ENCODE data around the gene SCUBE1. TPM values are rescaled to one million over a fixed set of nuclear protein-coding genes. Genes with fewer than 3 reads are reported as not detected.

The SCUBE1 gene
- total and polyA plus RNA-seq, 2 donors (not counting 3 experiments of a cell fraction or from before 2014, with no cell fraction given) = 0.07 TPM; not detected in 1

DNA sequence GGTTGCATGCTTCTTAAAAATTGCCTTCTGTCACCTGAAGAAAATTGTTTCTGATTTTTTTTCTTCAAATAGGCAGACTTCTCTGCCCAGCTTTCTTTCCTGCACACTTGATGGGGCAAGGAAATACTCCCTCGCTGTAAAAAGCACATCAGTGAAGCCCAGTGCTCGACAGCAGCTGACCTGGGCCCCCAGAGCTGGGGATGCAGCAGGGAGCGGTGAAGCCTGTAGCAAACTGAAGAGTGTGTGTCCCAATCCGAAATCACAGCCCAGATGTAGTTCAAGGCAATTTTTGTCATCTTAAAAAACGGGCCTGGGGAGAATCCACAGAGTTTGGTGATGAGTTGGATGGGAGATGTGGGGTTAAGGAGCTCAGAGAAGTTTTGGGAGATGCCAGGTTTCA, 41.7 kb upstream of the SCUBE1 start:
- BruUV-seq (replicated peaks) = no TSS peak
- H3K4me2 ChIP-seq (ENCODE audit: insufficient read depth, low read length) = no peak overlapping the region
- dilution Hi-C loops (cut with MboI; ENCODE audit: extremely low pct_ligation_motif_present, low sequenced_read_pairs) = no loop called here
- H3K36me3 ChIP-seq (ENCODE audit: control insufficient read depth in 2 of 2, extremely low read depth in 1 of 2, insufficient read depth in 2 of 2, low read length in 2 of 2) = no peaks in the 10 kb centered on the region
- no peaks in the 10 kb centered on the region for H3K9me3 ChIP-seq (replicated peaks; ENCODE audit: control insufficient read depth, insufficient read depth, low read length)
- ChIA-PET CTCF (interaction anchor here (0.6 to 7.9 kb wide), 5 partner anchors 22 to 1240 kb away, joined by 3 to 89 read pairs (median 4); no protein-coding TSS in a partner anchor), POLR2A (no interaction called here)
- no peak for FAIRE-seq
- H3K9me1 ChIP-seq (replicated peaks; ENCODE audit: control insufficient read depth, extremely low read depth, insufficient read depth, low read length) = no peaks in the 10 kb centered on the region
- TF ChIP-seq MYC (IDR thresholded peaks at IDR 0.05; ENCODE audit: low read depth, low read length) (no peak), JUN (IDR thresholded peaks at IDR 0.05; ENCODE audit: borderline replicate concordance, insufficient read depth, insufficient read length, low read depth) (no peak), GATA2 (IDR thresholded peaks at IDR 0.05; ENCODE audit: insufficient read depth, insufficient read length, low read depth, low read length) (no peak), FOS (IDR thresholded peaks at IDR 0.05; ENCODE audit: borderline replicate concordance, insufficient read depth, low read length) (no peak), POLR2AphosphoS5 (IDR thresholded peaks at IDR 0.05; ENCODE audit: insufficient read depth, low read depth, low read length) (no peak), EZH2 (IDR thresholded peaks at IDR 0.05; ENCODE audit: borderline replicate concordance, low read depth, low read length, severe bottlenecking) (no peak)
- TF ChIP-seq, protein P1, sequence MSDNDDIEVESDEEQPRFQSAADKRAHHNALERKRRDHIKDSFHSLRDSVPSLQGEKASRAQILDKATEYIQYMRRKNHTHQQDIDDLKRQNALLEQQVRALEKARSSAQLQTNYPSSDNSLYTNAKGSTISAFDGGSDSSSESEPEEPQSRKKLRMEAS (IDR thresholded peaks at IDR 0.05; ENCODE audit: insufficient read depth, insufficient read length) = no peak
- TF ChIP-seq, protein P2, sequence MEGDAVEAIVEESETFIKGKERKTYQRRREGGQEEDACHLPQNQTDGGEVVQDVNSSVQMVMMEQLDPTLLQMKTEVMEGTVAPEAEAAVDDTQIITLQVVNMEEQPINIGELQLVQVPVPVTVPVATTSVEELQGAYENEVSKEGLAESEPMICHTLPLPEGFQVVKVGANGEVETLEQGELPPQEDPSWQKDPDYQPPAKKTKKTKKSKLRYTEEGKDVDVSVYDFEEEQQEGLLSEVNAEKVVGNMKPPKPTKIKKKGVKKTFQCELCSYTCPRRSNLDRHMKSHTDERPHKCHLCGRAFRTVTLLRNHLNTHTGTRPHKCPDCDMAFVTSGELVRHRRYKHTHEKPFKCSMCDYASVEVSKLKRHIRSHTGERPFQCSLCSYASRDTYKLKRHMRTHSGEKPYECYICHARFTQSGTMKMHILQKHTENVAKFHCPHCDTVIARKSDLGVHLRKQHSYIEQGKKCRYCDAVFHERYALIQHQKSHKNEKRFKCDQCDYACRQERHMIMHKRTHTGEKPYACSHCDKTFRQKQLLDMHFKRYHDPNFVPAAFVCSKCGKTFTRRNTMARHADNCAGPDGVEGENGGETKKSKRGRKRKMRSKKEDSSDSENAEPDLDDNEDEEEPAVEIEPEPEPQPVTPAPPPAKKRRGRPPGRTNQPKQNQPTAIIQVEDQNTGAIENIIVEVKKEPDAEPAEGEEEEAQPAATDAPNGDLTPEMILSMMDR (IDR thresholded peaks at IDR 0.05; ENCODE audit: extremely low read depth in 1 of 2, insufficient read depth in 1 of 2, low read depth in 1 of 2, low read length in 2 of 2) = no peak
- DNase-seq (ENCODE audit: low read depth, low spot score) = no peak
- no peak overlapping the region for H3K9ac ChIP-seq (replicated peaks; ENCODE audit: extremely low read depth, insufficient read depth, low read length)
- no peaks in the 10 kb centered on the region for H4K20me1 ChIP-seq (replicated peaks; ENCODE audit: control insufficient read depth, extremely low read depth, insufficient read depth, low read length)
- no peak overlapping the region for H3K4me3 ChIP-seq (replicated peaks in 1 of 3; ENCODE audit: insufficient read depth in 1 of 3, low read depth in 1 of 3, low read length in 3 of 3)
- intact Hi-C loops (cut with micrococcal nuclease) = loop anchor here (1.0 to 5.0 kb wide), 3 partner anchors 38 to 154 kb away; no protein-coding TSS in a partner anchor
- no peak overlapping the region for H2AFZ ChIP-seq (ENCODE audit: low read depth, low read length)
- H3K27me3 ChIP-seq (ENCODE audit: control insufficient read depth in 2 of 2, insufficient read depth in 2 of 2, low read length in 2 of 2) = peaks cover 4 to 10% of the 10 kb centered on the region in 2 experiments
- H3K4me1 ChIP-seq (ENCODE audit: control insufficient read depth, extremely low read depth, insufficient read depth, low read length) = no peaks in the 10 kb centered on the region
- no peaks in the 10 kb centered on the region for H3K79me2 ChIP-seq (ENCODE audit: control insufficient read depth, insufficient read depth, low read length)
- no peak overlapping the region for H3K27ac ChIP-seq (ENCODE audit: insufficient read depth, low read depth, low read length)

Measured in endothelial cell of umbilical vein (primary cell).